Neural progenitor cell (in vitro differentiated cells): ENCODE measurements around the gene SH3BGRL. TPM values are rescaled to one million over a fixed set of nuclear protein-coding genes. Genes with fewer than 3 reads are reported as not detected.

Source experiments
- DNase-seq: peaks from one replicate; pipeline ENCODE4 v3.0.0-alpha.2; 2016; ENCODE audit warnings: low spot score
- H2AFZ ChIP-seq: fragments of 200-600 bp; sonication (generic); replicated peaks from 2 replicates; pipeline ENCODE4 v1.6.1; 2016; ENCODE audit warnings: antibody characterized with exemption
- H3F3A ChIP-seq: fragments of 200-600 bp; sonication (generic); 2 replicates; pipeline ENCODE4 v1.6.1; 2016; ENCODE audit warnings: antibody characterized with exemption, low read depth
- H3K27ac ChIP-seq: fragments of 200-600 bp; sonication (generic); 2 replicates; pipeline ENCODE4 v1.5.1; 2016; ENCODE audit warnings: mild to moderate bottlenecking
- H3K27me3 ChIP-seq: fragments of 200-600 bp; sonication (generic); 2 replicates; pipeline ENCODE4 v1.6.1; 2016; ENCODE audit warnings: mild to moderate bottlenecking, moderate library complexity
- H3K36me3 ChIP-seq: fragments of 200-600 bp; sonication (generic); 2 replicates; pipeline ENCODE4 v1.5.1; 2016
- H3K4me1 ChIP-seq: fragments of 200-600 bp; sonication (generic); 2 replicates; pipeline ENCODE4 v1.6.1; 2016; ENCODE audit warnings: mixed run types
- H3K4me2 ChIP-seq: fragments of 200-600 bp; sonication (generic); 2 replicates; pipeline ENCODE4 v1.6.1; 2016
- H3K4me3 ChIP-seq: fragments of 200-600 bp; sonication (generic); 2 replicates; pipeline ENCODE4 v1.5.1; 2016
- H3K79me2 ChIP-seq: fragments of 200-600 bp; sonication (generic); 2 replicates; pipeline ENCODE4 v1.6.1; 2016; ENCODE audit warnings: low read depth
- H3K9ac ChIP-seq: fragments of 200-600 bp; sonication (generic); 2 replicates; pipeline ENCODE4 v1.6.1; 2016
- H3K9me3 ChIP-seq: fragments of 200-600 bp; sonication (generic); 2 replicates; pipeline ENCODE4 v1.5.1; 2016; ENCODE audit warnings: low read depth
- H4K20me1 ChIP-seq: fragments of 200-600 bp; sonication (generic); 2 replicates; pipeline ENCODE4 v1.6.1; 2016; ENCODE audit warnings: low read depth
- H3K27ac Mint-ChIP-seq: 3 replicates; pipeline ENCODE4 v1.8.0; 2021; ENCODE audit warnings: mixed read lengths
- H3K27me3 Mint-ChIP-seq: 2 replicates; pipeline ENCODE4 v1.8.0; 2022; ENCODE audit warnings: low read depth, mild to moderate bottlenecking, inconsistent platforms, moderate library complexity, mixed read lengths; ENCODE audit not compliant: insufficient read depth
- H3K36me3 Mint-ChIP-seq: 3 replicates; pipeline ENCODE4 v1.8.0; 2021; ENCODE audit warnings: mixed read lengths
- H3K4me1 Mint-ChIP-seq: 3 replicates; pipeline ENCODE4 v1.8.0; 2021; ENCODE audit warnings: mixed read lengths
- H3K4me3 Mint-ChIP-seq: 3 replicates; pipeline ENCODE4 v1.8.0; 2021; ENCODE audit warnings: mild to moderate bottlenecking, moderate library complexity, mixed read lengths
- H3K9me3 Mint-ChIP-seq: 3 replicates; pipeline ENCODE4 v1.8.0; 2020; ENCODE audit warnings: mixed read lengths
- EZH2 ChIP-seq: fragments of 200-600 bp; sonication (generic); IDR thresholded peaks from 2 replicates; pipeline ENCODE4 v1.6.1; 2017; ENCODE audit warnings: antibody characterized with exemption, mild to moderate bottlenecking, moderate library complexity
- EZH2phosphoT487 ChIP-seq: fragments of 200-600 bp; sonication (generic); IDR thresholded peaks from 2 replicates; pipeline ENCODE4 v1.6.1; 2017; ENCODE audit warnings: antibody characterized with exemption
- total RNA-seq: library from RNA; depleted of rRNA; stranded (reverse); fragments of >200 nt; gene quantifications from 2 replicates; pipeline ENCODE4 v1.2.3, GENCODE V29; 2015; ENCODE audit warnings: low replicate concordance
- TF ChIP-seq, protein P1 (sequence below): fragments of 200-600 bp; sonication (generic); IDR thresholded peaks from 2 replicates; pipeline ENCODE4 v1.5.1; 2017; ENCODE audit warnings: antibody characterized with exemption, mild to moderate bottlenecking

SH3BGRL gene
- total RNA-seq, 1 donor from 2014 or later, result 127 TPM

DNA sequence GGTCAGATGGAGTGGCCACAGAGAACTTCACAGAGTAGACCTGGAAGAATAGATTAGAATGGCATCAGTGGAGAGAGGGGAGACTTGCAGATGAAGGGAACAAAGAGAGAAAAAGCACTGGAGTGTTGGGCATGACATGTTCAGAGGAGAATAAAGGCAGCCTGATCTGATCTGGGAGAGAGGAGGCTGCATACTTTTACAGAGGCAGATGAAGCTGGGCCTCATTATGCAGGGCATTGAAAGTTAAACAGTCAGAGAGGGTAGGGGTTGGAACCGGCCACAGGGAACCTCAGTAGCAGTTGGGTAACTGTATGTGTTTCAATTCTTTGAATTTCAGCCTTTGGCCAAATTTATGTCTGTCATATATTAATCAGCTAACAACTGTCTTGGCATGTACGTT is 61.2 kb downstream of the SH3BGRL start:
- Histone ChIP-seq H3K4me2 (no peak overlapping the region), H3K9ac (no peak overlapping the region), H3K9me3 (no peaks in the 10 kb centered on the region), H2AFZ (no peak overlapping the region), H3K4me1 (no peaks in the 10 kb centered on the region), H3K36me3 (no peaks in the 10 kb centered on the region), H3K4me3 (no peak overlapping the region), H3K27ac (no peak overlapping the region), H3K79me2 (no peaks in the 10 kb centered on the region), H4K20me1 (no peaks in the 10 kb centered on the region), H3F3A (no peaks in the 10 kb centered on the region), H3K27me3 (no peaks in the 10 kb centered on the region)
- Mint-ChIP-seq H3K27me3 (no peaks in the 10 kb centered on the region), H3K27ac (no peak overlapping the region), H3K36me3 (no peaks in the 10 kb centered on the region), H3K9me3 (peaks cover 22% of the 10 kb centered on the region), H3K4me1 (peaks cover 4% of the 10 kb centered on the region), H3K4me3 (no peak overlapping the region)
- TF ChIP-seq EZH2phosphoT487, result no peak
- no peak for TF ChIP-seq EZH2
- TF ChIP-seq, protein P1, sequence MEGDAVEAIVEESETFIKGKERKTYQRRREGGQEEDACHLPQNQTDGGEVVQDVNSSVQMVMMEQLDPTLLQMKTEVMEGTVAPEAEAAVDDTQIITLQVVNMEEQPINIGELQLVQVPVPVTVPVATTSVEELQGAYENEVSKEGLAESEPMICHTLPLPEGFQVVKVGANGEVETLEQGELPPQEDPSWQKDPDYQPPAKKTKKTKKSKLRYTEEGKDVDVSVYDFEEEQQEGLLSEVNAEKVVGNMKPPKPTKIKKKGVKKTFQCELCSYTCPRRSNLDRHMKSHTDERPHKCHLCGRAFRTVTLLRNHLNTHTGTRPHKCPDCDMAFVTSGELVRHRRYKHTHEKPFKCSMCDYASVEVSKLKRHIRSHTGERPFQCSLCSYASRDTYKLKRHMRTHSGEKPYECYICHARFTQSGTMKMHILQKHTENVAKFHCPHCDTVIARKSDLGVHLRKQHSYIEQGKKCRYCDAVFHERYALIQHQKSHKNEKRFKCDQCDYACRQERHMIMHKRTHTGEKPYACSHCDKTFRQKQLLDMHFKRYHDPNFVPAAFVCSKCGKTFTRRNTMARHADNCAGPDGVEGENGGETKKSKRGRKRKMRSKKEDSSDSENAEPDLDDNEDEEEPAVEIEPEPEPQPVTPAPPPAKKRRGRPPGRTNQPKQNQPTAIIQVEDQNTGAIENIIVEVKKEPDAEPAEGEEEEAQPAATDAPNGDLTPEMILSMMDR, result no peak
- peak; percentile 31 for DNase-seq

DNA sequence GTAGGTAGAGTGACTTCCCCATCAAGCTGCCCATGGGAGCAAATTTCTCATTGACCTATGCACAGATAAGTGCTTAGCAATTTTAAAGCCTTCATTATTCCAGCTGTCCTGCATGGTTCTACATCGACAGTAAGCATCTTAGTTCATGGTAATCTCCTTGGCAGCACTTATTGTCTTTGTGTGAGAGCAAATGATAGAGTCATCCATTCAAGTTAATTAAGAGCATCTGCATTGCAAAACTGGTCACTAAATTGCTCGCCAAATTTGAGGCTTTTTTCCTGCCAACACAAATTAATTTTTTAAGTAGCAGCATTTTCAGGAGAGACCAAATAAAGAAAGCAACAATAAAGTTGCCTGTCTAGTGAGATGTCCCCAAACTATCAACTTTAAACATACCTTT is 76.7 kb downstream of the SH3BGRL start:
- Mint-ChIP-seq H3K27ac (no peak overlapping the region), H3K36me3 (peaks cover 18% of the 10 kb centered on the region), H3K4me3 (no peak overlapping the region), H3K9me3 (peaks cover 16% of the 10 kb centered on the region), H3K27me3 (no peaks in the 10 kb centered on the region), H3K4me1 (no peaks in the 10 kb centered on the region)
- Histone ChIP-seq H3F3A (no peaks in the 10 kb centered on the region), H3K27me3 (no peaks in the 10 kb centered on the region), H3K4me1 (no peaks in the 10 kb centered on the region), H3K79me2 (no peaks in the 10 kb centered on the region), H3K9ac (no peak overlapping the region), H4K20me1 (no peaks in the 10 kb centered on the region), H3K4me3 (no peak overlapping the region), H3K4me2 (no peak overlapping the region), H3K36me3 (no peaks in the 10 kb centered on the region), H2AFZ (no peak overlapping the region), H3K9me3 (peaks cover 6% of the 10 kb centered on the region), H3K27ac (no peak overlapping the region)
- DNase-seq, result no peak
- TF ChIP-seq EZH2, result no peak
- TF ChIP-seq, protein P1, result no peak
- no peak for TF ChIP-seq EZH2phosphoT487

DNA sequence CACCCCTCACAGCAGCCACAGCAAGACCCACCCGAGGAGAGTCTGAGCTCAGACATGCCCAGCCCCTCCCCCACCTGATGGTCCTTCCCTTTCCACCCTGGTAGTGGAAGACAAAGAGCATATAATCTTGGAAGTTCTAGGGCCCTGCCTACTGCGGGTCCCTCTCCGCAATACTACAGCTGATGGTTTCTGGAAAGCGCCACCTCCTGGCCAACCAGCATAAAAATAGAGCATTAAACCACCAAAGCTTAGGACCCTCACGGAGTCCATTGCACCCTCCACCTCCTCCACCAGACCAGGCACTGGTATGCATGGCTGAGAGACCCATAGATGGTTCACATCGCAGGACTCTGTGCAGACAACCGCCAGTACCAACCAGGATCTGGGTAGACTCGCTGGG is 78.2 kb downstream of the SH3BGRL start:
- H3K4me1 Mint-ChIP-seq, result no peaks in the 10 kb centered on the region
- peaks cover 23% of the 10 kb centered on the region for H3K9me3 Mint-ChIP-seq

More for the DNA sequence above, 78.2 kb downstream of the SH3BGRL start:
- no peaks in the 10 kb centered on the region for H3K27me3 Mint-ChIP-seq
- no peaks in the 10 kb centered on the region for H3K79me2 ChIP-seq
- H3K4me3 Mint-ChIP-seq, result no peak overlapping the region
- no peaks in the 10 kb centered on the region for H4K20me1 ChIP-seq
- H3K27ac ChIP-seq, result no peak overlapping the region
- no peak for TF ChIP-seq EZH2
- TF ChIP-seq, protein P1, result peak; percentile 31
- no peak overlapping the region for H3K9ac ChIP-seq
- H3K36me3 Mint-ChIP-seq, result peaks cover 16% of the 10 kb centered on the region
- no peaks in the 10 kb centered on the region for H3K27me3 ChIP-seq
- H3K4me2 ChIP-seq, result no peak overlapping the region
- H3K4me1 ChIP-seq, result no peaks in the 10 kb centered on the region
- peaks cover 10% of the 10 kb centered on the region for H3K9me3 ChIP-seq
- no peaks in the 10 kb centered on the region for H3K36me3 ChIP-seq
- no peak for DNase-seq
- no peaks in the 10 kb centered on the region for H3F3A ChIP-seq
- H2AFZ ChIP-seq, result no peak overlapping the region
- H3K4me3 ChIP-seq, result no peak overlapping the region
- H3K27ac Mint-ChIP-seq, result no peak overlapping the region
